ENCODE measurements around the gene BAZ2A.

The BAZ2A gene

GRCh38 chr12:56634837-56635791 is 5.0 kb upstream of the BAZ2A start:
- DNase-seq (ENCODE audit: low read depth): peak; percentile 50

DNA sequence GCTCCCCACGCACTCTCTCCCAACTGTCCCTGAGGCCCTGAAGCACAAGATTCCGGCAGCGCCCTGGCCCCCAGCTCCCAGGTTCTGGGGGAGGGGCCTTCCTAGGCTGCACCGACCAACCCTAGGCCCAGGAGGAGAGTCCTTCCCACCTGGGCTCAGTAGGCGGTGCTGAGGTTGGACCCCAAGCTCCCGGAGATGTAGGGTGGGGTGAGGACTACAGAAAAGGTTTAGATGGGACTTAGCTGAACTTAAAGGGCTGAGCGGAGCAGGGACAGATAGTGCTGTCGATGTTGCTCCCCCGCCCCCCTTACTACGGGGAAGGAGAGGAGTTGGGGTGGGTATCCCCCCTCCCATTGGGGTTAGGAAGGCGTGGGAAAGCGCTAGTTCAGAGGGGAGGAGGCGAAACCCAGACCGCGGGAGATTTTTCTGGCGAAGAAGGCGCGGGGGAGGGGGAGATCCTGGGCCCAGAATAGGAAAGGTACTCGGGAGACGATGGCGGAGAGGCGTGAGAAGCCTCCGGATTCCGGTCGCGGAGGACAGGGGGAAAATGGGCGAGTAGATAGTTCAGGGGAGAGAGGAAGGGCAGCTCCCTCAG is 4.2 kb upstream of the BAZ2A start:
- DNase-seq (ENCODE audit: low read depth): peak; percentile 18

GRCh38 chr12:56633468-56634241 is 3.5 kb upstream of the BAZ2A start:
- DNase-seq (ENCODE audit: low read depth): no peak

DNA sequence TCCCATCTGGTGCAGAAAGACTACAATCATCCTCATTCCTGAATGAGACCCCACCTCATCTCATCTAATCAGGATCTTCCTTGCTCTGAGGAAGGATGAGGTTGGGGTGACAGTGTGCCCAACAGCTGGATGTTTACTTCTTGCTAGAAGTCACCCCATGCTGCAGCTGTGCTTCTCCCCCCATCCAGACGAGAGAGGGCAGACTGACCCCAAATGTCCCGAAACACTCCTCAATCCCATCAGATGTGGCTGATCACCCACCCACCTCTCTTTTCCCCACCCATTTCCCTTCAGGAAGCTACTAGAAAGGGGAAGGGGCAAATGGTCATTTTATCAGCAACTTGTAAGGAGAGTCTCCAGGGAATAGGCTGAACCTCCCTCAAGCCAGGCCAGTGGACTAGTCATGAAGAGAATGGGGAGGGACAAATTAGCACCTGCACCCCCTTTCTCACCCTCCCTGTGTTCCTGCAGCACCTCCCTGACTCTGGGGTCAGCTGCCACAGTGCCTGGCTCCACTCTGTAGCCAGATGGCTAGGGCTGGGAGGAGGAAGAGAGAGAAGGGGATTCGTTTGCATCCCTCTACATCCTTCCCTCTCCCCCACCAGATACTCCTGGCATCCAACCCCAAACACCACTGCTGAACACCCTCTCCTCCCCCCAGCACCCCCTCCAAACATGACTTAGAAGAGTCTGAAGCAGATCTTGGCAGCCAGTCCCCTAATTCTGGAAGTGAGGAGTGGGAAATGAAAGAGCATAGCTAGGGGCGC is 2.8 kb upstream of the BAZ2A start:
- no peak for DNase-seq (ENCODE audit: low read depth)

- peak; percentile 53 for DNase-seq (ENCODE audit: low read depth)
Measured at GRCh38 chr12:56631790-56632700, 1.9 kb upstream of the BAZ2A start.

DNA sequence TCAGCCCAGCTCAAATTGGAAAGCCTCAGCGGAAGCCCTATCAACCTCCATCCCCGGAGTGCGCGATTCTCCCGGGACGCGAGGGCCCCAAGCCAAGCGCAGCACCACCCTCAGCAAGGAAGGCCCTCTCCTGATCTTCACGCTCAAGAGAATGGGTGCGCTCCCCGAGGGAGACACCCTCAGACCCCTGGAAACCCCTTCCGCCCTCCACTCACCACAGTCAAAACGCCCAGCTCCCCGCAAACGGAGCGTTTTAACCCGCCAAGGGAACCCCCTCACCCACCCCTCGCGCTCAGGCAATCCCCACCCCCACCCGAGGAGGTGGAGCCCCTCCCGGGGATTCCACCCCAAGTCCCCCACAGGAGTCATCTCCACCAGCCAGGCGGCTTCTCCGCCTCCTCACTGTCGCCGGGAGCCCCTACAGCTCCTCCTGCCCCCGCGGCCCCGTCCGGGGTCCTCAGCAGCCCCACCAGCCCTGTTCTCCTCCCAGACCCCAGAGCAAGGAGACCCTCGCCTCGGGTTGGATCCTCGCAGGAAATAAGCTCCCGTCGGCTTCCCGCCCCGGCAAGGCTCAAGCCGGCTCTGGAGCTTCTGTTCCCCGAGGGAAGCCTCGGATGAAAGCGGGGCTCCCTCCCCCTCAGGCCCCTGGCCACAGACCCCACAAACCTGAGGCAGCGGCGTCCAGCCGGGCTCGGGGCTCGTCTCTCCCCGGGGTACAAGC is 507 bp downstream of the BAZ2A start:
- DNase-seq (ENCODE audit: low read depth): peak; percentile 48

- peak; percentile 33 for DNase-seq (ENCODE audit: low read depth)
Measured at GRCh38 chr12:56628671-56629458, 1.3 kb downstream of the BAZ2A start.

DNA sequence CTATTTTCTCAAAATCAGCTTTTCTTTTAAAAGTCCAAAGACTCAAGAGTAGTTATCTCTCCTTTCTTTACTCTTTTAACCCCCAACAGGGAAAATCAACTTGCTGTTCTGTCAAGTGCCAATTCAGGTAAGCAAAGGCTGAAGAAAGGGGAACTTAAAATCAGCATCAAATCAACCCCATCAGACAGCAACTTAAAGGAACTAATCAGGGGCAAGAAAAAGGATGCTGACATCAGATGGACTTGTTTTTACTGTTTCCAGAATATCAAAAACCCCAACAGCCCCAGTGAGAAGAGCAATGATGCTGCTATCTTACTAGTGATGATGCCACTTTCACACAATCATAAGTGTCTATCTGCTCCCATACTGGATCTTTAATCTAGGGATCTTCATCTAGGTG is 3.4 kb downstream of the BAZ2A start:
- DNase-seq (ENCODE audit: low read depth): no peak

DNA sequence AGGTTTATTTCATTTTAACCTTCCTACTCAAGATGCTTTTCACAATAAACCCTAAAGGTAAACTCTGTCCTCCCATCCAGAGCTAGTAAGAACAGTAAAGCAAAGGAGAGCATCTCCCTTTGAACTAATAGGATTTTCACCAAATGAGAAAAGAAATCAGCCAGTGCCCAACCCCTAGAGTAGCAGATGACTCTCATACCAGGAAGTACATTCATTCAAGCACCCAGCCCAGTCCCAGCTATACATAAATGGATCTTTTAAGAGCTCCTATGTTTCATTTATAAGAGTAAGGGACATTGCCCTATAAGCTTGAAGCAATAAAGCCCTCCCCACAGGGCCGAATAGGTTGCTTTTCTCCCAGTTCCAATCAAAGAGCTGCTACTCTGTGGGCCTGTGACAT is 7.6 kb downstream of the BAZ2A start:
- no peak for DNase-seq (ENCODE audit: low read depth)

DNA sequence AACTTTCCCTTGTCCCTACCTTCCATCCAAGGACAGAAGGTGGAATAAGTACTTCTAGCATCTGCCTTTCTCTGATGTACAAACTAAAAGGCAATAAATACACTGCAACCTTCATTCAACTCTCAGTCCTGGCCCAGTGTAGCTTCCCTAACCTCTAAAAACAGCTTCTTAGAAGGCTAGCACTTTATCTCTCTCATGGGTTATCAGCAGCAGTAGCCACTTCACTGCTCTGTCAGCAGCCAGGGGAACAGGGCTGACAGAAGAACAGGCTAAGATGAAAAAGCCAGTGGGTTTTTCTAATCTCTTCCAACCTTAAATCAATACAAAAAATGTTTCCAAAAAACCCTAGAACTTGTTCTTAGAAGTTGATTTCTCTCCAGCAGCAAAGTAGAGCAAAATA is 13.2 kb downstream of the BAZ2A start:
- no peak for DNase-seq (ENCODE audit: low read depth)

DNA sequence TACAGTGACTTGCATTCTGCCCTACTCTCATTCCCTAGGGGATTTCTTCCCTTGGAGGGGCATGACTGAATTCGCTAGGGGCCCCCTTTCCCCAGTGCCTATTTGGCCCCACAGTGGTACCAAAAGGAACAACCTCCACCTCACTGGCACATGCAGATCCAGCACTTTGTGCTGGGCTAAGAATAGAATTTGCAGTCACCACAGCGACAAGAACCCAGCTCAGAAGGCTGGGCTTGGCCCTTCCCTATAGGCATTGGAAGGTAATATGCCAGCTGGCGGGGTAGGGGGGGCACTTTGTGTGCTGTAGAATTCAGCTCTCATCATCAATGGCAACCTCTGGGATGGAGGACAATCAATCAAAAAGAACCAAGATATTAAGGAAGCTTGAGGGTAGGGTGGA is 13.9 kb downstream of the BAZ2A start:
- no peak for DNase-seq (ENCODE audit: low read depth)

GRCh38 chr12:56614627-56615026 is 15.5 kb downstream of the BAZ2A start:
- no peak for DNase-seq (ENCODE audit: low read depth)

GRCh38 chr12:56604355-56604754 is 25.8 kb downstream of the BAZ2A start:
- DNase-seq (ENCODE audit: low read depth): no peak

DNA sequence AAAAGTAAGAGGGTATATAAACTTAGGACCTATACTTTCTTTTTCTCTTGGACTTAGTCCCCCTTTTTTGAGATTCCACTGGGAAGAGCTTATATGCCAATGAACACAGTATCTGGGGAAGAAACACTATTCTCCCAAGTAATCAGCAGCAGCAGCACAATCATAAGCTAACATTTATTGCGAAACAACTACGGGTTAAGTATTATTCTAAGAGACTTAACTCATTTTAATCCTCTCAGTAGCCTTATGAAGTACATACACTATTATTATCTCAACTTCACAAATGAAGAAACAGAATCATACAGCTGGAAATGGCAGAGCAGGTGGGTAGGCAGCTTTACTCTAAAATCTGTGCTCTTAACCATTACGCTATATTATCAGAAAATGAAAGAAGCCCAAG is 27.9 kb downstream of the BAZ2A start:
- no peak for DNase-seq (ENCODE audit: low read depth)

GRCh38 chr12:56601503-56601902 is 28.6 kb downstream of the BAZ2A start:
- DNase-seq (ENCODE audit: low read depth): no peak

DNA sequence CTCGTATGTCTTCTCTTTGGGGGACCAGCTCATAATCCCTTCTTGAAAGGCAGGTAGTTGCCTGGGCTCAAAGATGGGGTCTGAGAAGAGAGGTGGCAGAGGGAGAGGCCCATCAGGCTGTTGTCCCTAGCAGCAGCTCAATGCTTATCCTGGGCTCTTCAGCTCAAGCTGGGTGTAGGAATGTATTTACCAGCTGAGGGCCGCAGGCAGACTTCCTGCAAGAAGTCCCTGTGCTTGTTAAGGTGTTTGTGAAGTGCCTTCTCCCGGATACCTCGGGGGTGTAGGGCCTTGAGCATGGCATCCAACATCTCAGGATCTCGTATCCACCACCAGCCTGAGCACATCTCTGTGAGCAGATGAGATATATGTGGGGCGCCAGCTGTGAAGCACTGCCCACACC is 29.4 kb downstream of the BAZ2A start:
- no peak for DNase-seq (ENCODE audit: low read depth)

DNA sequence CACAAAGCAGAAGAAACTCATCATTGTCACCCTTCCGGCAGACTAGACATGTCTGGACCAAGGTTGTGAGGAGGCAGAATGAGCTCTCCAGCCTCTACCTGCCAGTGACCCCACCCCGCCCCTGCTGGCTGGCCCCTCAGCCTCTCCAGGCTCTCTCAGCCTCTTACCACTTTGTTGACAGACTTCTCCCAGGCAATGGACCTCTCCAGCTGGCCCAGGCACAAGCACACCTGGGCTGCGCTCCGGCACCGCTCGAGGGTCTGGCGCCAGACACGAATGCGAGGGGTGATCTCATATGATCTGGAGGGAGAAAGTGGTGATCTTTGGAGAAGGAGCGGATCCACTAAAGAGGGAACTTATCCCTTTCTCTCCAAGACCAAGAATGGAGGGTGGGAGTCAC is 30.3 kb downstream of the BAZ2A start:
- no peak for DNase-seq (ENCODE audit: low read depth)

GRCh38 chr12:56599041-56599440 is 31.1 kb downstream of the BAZ2A start:
- DNase-seq (ENCODE audit: low read depth): no peak

- no peak for DNase-seq (ENCODE audit: low read depth)
Measured at GRCh38 chr12:56596815-56597214, 33.3 kb downstream of the BAZ2A start.

All from activated T-helper 9 cell treated with anti-CD3 and anti-CD28 coated beads, Interleukin-2, amount 50 U/mL, for 16 hours (primary cell).